Measurements from ENCODE around the gene RALGAPA2. TPM values are rescaled to one million over a fixed set of nuclear protein-coding genes. Genes with fewer than 3 reads are reported as not detected.

RALGAPA2 gene
- total and polyA plus RNA-seq, 2 of the 13 experiments (the other 11 are each of a cell fraction or from before 2014, with no cell fraction given), result 13.8 to 17.7 TPM

DNA sequence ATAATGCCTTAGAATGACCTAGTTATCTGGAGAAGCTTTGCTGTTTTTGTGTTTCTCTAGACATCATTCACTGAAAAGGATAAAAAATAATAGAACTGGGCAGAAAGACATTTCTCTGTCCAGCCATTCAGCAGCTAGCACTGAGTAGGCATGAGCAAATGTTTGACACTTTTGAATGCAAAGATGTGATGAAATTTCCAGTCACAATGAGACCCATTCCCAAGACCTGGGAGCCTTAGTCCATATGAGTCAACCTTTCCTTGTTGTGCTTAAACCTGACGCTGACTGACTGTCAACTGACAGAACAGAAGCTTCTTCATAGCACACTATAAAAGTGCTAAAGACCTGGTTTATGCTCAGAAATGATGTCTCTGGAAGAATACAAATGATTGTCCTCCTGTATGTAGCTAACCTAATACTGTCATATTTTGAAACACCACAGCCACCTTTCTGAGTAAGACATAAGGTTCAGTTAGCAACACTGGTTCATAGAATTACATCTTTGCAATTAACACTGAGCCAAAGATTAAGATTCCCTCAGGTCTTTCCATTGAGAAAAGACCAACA, 17.1 kb downstream of the RALGAPA2 start (continued):
- TF ChIP-seq ADNP (CRISPR knock-in tag; IDR thresholded peaks at IDR 0.05), result no peak
- no peak for TF ChIP-seq ZNF572 (CRISPR knock-in tag; IDR thresholded peaks at IDR 0.05)
- no peak for TF ChIP-seq KDM2A (CRISPR knock-in tag; IDR thresholded peaks at IDR 0.05; ENCODE audit: borderline replicate concordance, low read depth)
- no peak for TF ChIP-seq TEAD3 (CRISPR knock-in tag; optimal IDR thresholded peaks at IDR 0.05; ENCODE audit: borderline replicate concordance)
- TF ChIP-seq, protein P1, sequence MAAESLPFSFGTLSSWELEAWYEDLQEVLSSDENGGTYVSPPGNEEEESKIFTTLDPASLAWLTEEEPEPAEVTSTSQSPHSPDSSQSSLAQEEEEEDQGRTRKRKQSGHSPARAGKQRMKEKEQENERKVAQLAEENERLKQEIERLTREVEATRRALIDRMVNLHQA (CRISPR knock-in tag; IDR thresholded peaks at IDR 0.05), result no peak
- no peak for TF ChIP-seq TOE1 (CRISPR knock-in tag; IDR thresholded peaks at IDR 0.05)
- TF ChIP-seq NRL (CRISPR knock-in tag; IDR thresholded peaks at IDR 0.05; ENCODE audit: borderline replicate concordance), result no peak
- 0 out of 2 replicates have a peak, but pooled peaks have one; percentile 44 for TF ChIP-seq ZKSCAN8 (CRISPR knock-in tag; IDR thresholded peaks at IDR 0.05; ENCODE audit: borderline replicate concordance)
- no peak for TF ChIP-seq SMARCE1 (IDR thresholded peaks at IDR 0.05; ENCODE audit: borderline replicate concordance)
- no peak for TF ChIP-seq ZNF775 (CRISPR knock-in tag; IDR thresholded peaks at IDR 0.05; ENCODE audit: borderline replicate concordance)
- TF ChIP-seq, protein P2, sequence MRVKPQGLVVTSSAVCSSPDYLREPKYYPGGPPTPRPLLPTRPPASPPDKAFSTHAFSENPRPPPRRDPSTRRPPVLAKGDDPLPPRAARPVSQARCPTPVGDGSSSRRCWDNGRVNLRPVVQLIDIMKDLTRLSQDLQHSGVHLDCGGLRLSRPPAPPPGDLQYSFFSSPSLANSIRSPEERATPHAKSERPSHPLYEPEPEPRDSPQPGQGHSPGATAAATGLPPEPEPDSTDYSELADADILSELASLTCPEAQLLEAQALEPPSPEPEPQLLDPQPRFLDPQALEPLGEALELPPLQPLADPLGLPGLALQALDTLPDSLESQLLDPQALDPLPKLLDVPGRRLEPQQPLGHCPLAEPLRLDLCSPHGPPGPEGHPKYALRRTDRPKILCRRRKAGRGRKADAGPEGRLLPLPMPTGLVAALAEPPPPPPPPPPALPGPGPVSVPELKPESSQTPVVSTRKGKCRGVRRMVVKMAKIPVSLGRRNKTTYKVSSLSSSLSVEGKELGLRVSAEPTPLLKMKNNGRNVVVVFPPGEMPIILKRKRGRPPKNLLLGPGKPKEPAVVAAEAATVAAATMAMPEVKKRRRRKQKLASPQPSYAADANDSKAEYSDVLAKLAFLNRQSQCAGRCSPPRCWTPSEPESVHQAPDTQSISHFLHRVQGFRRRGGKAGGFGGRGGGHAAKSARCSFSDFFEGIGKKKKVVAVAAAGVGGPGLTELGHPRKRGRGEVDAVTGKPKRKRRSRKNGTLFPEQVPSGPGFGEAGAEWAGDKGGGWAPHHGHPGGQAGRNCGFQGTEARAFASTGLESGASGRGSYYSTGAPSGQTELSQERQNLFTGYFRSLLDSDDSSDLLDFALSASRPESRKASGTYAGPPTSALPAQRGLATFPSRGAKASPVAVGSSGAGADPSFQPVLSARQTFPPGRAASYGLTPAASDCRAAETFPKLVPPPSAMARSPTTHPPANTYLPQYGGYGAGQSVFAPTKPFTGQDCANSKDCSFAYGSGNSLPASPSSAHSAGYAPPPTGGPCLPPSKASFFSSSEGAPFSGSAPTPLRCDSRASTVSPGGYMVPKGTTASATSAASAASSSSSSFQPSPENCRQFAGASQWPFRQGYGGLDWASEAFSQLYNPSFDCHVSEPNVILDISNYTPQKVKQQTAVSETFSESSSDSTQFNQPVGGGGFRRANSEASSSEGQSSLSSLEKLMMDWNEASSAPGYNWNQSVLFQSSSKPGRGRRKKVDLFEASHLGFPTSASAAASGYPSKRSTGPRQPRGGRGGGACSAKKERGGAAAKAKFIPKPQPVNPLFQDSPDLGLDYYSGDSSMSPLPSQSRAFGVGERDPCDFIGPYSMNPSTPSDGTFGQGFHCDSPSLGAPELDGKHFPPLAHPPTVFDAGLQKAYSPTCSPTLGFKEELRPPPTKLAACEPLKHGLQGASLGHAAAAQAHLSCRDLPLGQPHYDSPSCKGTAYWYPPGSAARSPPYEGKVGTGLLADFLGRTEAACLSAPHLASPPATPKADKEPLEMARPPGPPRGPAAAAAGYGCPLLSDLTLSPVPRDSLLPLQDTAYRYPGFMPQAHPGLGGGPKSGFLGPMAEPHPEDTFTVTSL (CRISPR knock-in tag; IDR thresholded peaks at IDR 0.05; ENCODE audit: borderline replicate concordance), result peak; percentile 37; the same call in 1 of the 2 replicates
- TF ChIP-seq, protein P3, sequence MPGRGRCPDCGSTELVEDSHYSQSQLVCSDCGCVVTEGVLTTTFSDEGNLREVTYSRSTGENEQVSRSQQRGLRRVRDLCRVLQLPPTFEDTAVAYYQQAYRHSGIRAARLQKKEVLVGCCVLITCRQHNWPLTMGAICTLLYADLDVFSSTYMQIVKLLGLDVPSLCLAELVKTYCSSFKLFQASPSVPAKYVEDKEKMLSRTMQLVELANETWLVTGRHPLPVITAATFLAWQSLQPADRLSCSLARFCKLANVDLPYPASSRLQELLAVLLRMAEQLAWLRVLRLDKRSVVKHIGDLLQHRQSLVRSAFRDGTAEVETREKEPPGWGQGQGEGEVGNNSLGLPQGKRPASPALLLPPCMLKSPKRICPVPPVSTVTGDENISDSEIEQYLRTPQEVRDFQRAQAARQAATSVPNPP (CRISPR knock-in tag; IDR thresholded peaks at IDR 0.05), result no peak
- TF ChIP-seq ZSCAN22 (CRISPR knock-in tag; IDR thresholded peaks at IDR 0.05), result no peak
- TF ChIP-seq, protein P4, sequence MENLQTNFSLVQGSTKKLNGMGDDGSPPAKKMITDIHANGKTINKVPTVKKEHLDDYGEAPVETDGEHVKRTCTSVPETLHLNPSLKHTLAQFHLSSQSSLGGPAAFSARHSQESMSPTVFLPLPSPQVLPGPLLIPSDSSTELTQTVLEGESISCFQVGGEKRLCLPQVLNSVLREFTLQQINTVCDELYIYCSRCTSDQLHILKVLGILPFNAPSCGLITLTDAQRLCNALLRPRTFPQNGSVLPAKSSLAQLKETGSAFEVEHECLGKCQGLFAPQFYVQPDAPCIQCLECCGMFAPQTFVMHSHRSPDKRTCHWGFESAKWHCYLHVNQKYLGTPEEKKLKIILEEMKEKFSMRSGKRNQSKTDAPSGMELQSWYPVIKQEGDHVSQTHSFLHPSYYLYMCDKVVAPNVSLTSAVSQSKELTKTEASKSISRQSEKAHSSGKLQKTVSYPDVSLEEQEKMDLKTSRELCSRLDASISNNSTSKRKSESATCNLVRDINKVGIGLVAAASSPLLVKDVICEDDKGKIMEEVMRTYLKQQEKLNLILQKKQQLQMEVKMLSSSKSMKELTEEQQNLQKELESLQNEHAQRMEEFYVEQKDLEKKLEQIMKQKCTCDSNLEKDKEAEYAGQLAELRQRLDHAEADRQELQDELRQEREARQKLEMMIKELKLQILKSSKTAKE (CRISPR knock-in tag; IDR thresholded peaks at IDR 0.05; ENCODE audit: borderline replicate concordance), result no peak
- TF ChIP-seq, protein P5, sequence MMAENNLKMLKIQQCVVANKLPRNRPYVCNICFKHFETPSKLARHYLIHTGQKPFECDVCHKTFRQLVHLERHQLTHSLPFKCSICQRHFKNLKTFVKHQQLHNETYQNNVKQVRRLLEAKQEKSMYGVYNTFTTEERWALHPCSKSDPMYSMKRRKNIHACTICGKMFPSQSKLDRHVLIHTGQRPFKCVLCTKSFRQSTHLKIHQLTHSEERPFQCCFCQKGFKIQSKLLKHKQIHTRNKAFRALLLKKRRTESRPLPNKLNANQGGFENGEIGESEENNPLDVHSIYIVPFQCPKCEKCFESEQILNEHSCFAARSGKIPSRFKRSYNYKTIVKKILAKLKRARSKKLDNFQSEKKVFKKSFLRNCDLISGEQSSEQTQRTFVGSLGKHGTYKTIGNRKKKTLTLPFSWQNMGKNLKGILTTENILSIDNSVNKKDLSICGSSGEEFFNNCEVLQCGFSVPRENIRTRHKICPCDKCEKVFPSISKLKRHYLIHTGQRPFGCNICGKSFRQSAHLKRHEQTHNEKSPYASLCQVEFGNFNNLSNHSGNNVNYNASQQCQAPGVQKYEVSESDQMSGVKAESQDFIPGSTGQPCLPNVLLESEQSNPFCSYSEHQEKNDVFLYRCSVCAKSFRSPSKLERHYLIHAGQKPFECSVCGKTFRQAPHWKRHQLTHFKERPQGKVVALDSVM (CRISPR knock-in tag; IDR thresholded peaks at IDR 0.05), result no peak

Data from HepG2 (cell line).